GM12878 (cell line): ENCODE results near the gene KREMEN2.

ENCODE experiments used
- CHD1 ChIP-seq: IDR thresholded peaks from 2 replicates; pipeline ENCODE4 v1.6.1; 2012; ENCODE audit warnings: low read depth, low read length, improper control_type of control experiment
- CTCF ChIP-seq, 3 experiments: IDR thresholded peaks in 2 of 3; conservative IDR thresholded peaks in 1 of 3; 2 replicates each; pipeline ENCODE4 v1.5.1; 2011; ENCODE audit warnings: low read depth in 3 of 3, low read length in 3 of 3, mild to moderate bottlenecking in 3 of 3, control low read depth in 2 of 3, moderate library complexity in 2 of 3, inconsistent platforms in 1 of 3, mixed read lengths in 1 of 3; ENCODE audit not compliant: control insufficient read depth in 2 of 3, insufficient read depth in 1 of 3; ENCODE audit errors: extremely low read depth in 1 of 3
- RFX5 ChIP-seq: IDR thresholded peaks from 2 replicates; pipeline ENCODE4 v1.6.1; 2011; ENCODE audit warnings: low read depth, low read length, improper control_type of control experiment
- SMC3 ChIP-seq: IDR thresholded peaks from 2 replicates; pipeline ENCODE4 v1.6.1; 2011; ENCODE audit warnings: low read length, improper control_type of control experiment, borderline replicate concordance
- SUPT20H ChIP-seq: IDR thresholded peaks from 2 replicates; pipeline ENCODE4 v1.6.1; 2011; ENCODE audit warnings: low read depth, mild to moderate bottlenecking, low read length, moderate library complexity, borderline replicate concordance; ENCODE audit not compliant: control insufficient read depth

- TF ChIP-seq SUPT20H (no peak), CTCF (IDR thresholded peaks at IDR 0.05 in 2 of 3, conservative IDR thresholded peaks at IDR 0.05 in 1 of 3; ENCODE audit: control insufficient read depth in 2 of 3, extremely low read depth in 1 of 3, insufficient read depth in 1 of 3, low read depth in 3 of 3, low read length in 3 of 3) (no peak), CHD1 (no peak), RFX5 (no peak), SMC3 (no peak)
Observed at GRCh38 chr16:2968368-2968737, 4.3 kb downstream of the KREMEN2 start.
